Islet precursor cell (in vitro differentiated cells): ENCODE results near the gene EIF2S2.

Source experiments
- DNase-seq: peaks from one replicate; pipeline ENCODE4 v3.0.0-alpha.2; 2018

EIF2S2 gene

DNA sequence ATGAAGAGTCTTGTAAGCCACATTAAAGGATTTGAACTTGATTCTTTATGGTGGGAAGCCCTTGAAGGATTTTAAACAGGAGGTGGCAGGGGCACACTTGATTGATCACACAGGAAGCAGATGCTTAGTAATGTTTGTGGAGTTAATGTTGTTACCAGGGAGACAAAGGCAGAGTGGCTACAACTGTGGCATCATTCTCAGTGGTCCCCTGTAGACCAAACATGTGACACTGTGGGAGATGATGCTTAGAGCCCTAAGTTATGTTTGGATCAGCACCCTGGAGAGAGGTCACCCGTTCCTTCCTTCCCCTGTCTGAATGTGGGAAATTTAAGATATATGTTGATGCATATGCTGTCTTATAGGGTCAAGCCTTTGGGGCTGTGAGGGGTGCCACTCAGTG is 53.2 kb downstream of the EIF2S2 start:
- DNase-seq = no peak

DNA sequence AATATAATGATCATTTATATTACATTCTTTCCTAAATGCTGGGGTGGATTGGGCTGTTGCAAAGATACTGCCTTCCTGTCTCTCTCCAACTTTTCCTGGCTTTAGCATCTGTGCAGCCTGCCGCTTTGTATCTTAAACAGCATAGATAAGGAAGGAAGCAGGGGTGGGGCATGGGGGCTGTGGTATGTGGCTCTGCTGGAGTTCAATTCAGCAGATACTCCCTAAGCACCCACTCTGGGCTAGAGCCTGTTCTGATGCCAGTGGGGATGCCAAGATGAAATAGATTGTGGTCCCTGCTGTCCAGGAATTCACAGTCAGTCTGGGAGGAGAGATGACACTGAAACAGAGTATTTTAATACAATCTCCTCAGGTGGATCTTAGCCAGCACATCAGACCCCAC is 56.8 kb downstream of the EIF2S2 start:
- DNase-seq = no peak

DNA sequence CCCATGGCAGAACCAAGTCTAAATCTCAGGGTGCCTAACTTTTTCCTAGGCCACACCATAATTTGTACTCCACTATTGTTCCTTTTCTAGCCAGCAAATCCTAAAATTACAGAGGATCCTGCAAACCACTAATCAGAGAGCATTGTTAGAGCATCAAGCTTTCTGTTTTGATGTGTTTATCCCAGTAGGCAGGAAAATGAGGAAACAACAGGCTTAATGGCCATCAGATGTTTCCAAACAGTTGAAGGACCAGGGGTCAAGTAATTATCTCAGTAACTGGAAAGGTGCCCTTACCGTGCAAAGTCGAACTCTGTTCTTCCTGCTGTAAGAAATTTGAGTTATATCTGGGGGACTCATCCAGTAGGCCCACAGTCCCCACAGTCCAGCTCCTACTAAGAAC is 59.6 kb downstream of the EIF2S2 start:
- no peak for DNase-seq

DNA sequence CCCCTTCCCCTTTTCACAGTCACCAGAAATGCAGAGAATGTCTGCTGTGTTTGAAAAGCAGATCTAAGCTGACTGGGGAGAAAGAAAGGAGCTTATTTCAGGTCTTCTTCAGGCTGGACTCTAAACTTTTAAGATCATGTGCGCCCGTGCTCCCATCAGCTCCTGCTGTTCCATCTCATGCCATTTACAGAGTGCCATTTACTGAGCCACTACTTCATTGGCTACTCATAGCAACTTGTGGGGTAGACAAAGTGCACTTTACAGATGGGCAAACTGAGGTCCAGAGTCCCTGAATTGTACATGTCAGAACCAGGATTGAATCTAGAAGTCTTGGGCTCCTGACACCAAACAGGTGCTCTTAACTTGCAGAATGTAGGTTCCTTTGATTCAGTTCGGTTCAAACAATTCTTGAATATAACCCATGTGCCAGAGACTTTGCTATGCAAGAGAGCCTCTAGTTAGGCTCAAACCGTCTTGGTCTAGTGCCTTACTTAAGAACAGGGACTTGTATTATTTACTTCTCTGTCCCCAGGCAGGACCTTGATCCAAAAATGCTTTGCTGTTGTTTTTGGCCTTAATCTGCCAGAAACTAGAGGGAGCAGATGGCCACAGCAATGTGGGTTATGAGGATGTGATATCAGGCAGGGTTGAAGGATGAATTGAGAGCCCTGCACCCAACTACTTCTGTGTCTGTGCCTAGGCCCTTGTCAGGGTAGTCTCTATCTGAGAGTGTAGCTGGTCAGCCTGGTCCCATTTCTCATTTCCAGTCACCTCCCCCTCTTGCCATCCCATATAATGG is 61.9 kb downstream of the EIF2S2 start:
- DNase-seq = no peak

DNA sequence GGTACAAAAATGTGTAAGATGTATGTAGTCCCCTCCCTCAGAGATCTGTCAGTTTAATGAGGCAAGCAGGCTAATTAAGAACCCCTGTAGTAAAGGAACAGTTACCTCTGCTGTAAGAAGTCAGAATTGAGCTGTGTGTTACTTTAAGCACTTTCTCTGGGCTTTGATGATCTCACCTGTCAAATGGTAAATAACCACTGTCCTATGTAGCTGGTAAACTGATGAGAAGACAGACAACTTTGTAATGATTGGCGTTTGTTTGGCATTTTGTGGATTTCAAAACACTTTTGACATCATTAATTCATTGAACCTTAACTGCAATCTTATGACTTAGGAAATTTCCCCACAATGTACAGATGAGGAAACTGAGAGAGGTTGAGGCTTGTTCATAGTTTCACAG is 62.7 kb downstream of the EIF2S2 start:
- no peak for DNase-seq

DNA sequence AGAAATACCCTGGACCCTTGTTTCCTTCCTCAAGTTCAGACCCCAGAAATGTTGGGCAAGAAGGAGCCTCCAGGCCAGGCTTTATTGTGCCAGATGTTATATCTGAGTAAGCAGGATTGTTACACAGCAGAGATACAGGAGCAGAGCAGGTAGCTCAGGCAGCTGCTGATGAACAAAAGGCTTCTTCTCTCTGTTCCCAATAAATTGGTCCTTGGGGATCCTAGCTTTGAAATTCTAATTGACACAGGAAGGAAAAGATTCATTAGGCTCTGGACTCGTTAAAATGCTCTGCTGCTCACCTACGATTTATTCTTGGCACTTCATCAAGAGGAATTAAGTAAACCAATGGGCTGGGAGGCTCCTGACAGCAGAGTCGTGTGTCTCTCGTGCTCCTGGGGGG is 64.1 kb downstream of the EIF2S2 start:
- no peak for DNase-seq

DNA sequence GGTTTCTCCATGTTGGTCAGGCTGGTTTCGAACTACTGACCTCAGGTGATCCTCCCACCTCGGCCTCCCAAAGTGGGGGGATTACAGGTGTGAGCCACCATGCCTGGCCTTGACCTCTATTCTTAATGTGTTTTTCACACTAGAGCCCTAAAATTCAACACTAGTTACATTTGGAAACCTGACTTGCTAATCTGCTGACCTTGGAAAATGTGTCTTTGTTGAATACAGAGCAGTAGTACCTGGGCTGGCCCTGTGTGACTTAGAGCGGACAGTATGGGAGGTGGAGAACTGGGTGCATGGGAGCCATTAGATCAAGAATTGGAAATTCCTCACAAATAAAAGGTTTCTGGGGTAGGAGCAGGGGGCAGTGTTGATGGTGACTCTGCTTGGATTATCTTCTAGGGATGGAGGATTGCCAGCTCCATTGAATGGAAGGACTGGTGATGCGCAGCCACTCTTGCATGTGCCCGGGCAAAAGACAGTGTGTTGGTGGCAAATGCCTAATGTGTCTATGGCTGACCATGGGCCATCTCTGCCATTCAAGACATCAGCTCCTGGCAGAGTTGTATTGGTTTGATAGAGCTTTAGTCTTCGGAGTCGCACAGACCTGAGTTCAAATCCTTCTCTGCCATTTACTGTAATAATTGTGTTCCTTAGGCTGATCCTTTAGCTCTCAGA is 64.9 kb downstream of the EIF2S2 start:
- no peak for DNase-seq

DNA sequence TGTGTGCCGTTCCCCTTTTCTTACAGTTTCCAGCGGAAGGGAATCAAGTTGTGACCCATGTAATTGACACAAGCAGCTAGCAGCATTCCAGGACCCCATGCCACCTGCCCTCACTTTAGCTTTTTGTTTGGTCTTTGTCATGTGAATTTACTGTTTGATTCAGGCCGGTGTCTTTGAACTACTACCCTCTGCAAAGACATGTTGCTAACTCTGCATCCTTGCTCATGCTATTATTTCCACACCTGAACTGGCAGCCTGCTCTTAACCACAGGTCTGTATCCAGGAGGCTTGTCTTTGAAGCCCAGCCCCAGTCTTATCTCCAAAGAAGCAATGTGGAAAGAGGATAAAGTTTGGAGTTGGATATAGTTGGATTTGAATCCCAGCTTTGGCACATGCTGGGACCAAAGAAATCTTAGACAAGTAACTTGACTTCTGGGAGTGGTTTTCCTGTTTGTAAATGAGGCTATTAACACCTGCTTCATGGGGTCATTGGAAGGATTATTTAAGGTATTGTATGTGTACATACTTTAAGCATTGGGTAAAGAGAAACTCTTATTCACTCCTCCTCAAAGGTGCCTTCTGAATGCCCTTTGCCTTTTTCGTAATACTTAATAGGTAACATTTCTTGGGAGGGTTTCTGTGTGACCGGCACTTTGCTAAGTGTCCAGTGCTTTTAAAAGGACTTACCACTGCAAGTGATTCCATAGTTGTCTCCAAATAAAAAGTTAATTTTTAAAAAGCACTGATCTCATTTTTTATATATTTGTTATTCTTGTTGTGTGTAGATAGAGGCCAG is 65.9 kb downstream of the EIF2S2 start:
- no peak for DNase-seq

DNA sequence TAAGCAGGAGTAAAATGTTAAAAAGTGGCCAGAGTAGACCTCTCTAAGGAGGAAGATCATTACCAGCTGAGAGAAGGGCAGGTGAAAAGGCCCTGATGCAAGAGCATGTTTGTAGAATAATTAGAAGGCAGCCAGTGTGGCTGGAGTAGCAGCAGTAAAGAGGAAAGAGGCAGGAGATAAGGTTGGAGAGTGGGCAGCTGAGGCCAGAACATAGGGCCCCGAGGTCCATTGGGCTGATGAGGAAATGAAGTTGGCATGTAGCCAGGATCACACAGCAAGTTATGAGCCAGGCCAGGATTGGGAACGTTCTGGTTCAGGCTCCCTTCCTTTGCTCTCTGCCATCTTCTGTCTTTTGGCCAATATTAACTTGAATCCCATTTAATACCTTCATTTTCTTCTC is 66.7 kb downstream of the EIF2S2 start:
- no peak for DNase-seq

DNA sequence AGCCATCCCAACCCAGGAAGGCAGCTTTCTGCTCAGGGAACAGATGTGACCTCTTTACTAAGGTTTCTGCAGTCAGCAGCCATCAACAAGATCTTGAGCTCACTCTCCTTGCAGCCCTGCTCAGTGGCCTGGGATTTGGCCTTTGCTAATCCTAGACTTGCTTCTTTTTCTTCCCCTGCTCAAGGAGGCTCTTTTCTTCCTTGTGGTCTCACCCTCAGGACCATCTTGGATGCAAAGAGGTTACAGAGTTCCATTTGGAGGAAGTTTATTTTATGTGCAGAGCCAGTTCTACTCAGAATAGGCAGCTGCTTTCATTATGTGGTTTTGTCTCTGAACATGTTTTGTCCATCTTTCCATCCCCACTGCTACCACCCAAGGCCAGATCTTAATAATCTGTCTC is 69.0 kb downstream of the EIF2S2 start:
- no peak for DNase-seq

DNA sequence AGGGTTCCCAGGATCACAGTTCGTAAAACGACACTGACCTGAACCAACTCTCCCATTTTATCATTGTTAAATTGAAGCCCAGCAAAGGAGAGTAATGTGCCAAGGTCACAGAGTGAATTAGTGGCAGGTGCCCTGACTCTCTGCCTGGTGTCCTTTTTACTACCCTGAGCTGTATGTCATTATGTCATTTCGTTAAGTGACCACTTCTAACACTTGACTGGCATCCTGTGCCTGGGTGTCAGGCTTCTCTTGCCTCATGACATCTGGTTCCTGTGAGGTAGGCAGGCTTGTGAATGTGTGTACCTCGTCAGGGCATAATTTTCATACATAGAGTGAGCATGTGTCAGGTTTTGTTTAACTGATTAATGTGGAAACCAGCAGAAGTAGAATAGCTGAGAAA is 69.8 kb downstream of the EIF2S2 start:
- DNase-seq = no peak

DNA sequence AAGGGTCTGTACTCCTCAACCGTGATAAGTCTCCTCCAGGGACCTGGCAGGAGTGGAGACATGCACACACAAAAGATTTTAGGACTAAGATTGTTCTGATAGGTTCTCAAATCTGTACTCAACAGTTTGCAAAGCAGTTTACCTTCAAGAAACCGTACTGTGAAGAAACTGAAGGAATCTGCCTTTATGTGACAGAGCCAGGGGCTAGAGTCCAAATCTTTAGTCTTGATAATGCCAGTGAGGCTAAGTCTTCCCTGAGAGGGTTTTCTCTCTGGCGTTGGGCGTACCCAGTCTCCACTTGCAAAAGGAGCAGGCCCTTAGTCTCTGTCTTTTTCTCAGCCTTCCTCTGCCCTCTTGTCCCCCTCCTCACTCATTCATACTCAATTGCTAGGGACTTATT is 70.8 kb downstream of the EIF2S2 start:
- DNase-seq = no peak

DNA sequence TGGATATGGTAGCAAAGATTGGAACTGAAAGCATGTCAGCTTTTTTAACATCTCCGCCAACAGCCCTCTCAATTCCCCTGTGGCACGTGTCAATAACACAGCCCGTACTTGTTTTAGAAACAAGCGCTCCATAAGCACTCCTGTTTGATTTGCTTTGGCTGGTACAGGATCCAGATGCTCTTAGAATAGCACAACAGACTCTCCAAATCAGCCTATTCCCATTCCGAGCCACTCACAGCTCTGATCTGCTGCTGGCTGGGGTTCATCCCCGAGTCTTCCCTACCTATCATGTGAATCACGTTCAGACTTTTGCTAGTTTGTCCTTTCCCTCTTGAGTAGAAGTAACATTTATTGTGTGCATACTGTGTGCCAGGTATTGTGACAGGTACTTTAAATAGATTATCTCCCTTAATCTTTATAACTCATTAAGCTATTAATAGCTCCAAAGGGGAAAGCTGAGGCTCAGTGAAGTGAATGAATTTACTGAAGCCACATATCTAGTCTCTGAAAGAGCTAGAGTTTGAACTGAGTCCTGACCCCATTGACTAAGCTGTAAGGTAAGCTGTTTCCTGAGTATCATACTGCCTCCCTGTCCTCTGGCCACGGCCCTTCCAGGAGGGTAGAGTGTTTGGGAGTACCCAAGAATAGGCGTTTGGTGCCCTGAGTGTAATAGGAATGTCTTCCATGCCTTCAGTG is 71.6 kb downstream of the EIF2S2 start:
- no peak for DNase-seq
